K562 (cell line): ENCODE results near the gene VPS35L. TPM values are rescaled to one million over a fixed set of nuclear protein-coding genes. Genes with fewer than 3 reads are reported as not detected.

Source experiments
- ATAC-seq: fragments of 200-7000 bp; cut with Tn5 transposase; 3 replicates; pipeline ENCODE4 v1.9.1; 2020; ENCODE audit warnings: moderate library complexity
- BruUV-seq: library from RNA; stranded (reverse); fragments of 400-500 nt; replicated peaks from 2 replicates; lab custom pipeline; 2021; lab: Mats Ljungman, UMichigan
- CTCF ChIA-PET: fragments of 300-600 bp; formaldehyde crosslinking; extraction: SDS; loops from one replicate; lab custom pipeline; 2021; ENCODE audit warnings: low intra/inter-chr PET ratio; lab: Yijun Ruan, JAX
- POLR2A ChIA-PET: fragments of 300-600, 350-650 bp; sonication (Branson Sonifier 250); formaldehyde crosslinking; extraction: SDS; loops from one replicate; lab custom pipeline; 2021; ENCODE audit warnings: antibody characterized with exemption, inconsistent platforms; lab: Yijun Ruan, JAX
- DNase-seq, 4 experiments: peaks; one replicate each; pipeline versions ENCODE4 v3.0.0 to v3.0.0-alpha.2; 2011 to 2018; ENCODE audit warnings: low spot score in 3 of 4, mixed read lengths in 3 of 4; ENCODE audit errors: extremely low read depth in 1 of 4
- FAIRE-seq: peaks from 2 replicates; lab custom pipeline; 2011; peaks lifted over from hg19 to GRCh38; lab: Jason Lieb, UNC
- H2AFZ ChIP-seq: 2 replicates; pipeline ENCODE4 v1.6.0; 2011; ENCODE audit warnings: low read depth, low read length, control low read depth, inconsistent platforms
- H3K27ac ChIP-seq: fragments of 200-600 bp; 3 replicates; pipeline ENCODE4 v1.8.0; 2011; ENCODE audit warnings: low read depth, mild to moderate bottlenecking, control low read depth, inconsistent platforms, low read length, moderate library complexity, mixed read lengths; ENCODE audit errors: extremely low read depth
- H3K27me3 ChIP-seq, 2 experiments: fragments of 300-600 bp in 1 of 2; 2 replicates in 1 of 2; 3 replicates in 1 of 2; pipeline versions ENCODE4 v1.6.0 to v1.8.0; 2011; ENCODE audit warnings: inconsistent platforms in 2 of 2, low read length in 2 of 2, mild to moderate bottlenecking in 1 of 2, mixed read lengths in 1 of 2, moderate library complexity in 1 of 2; ENCODE audit not compliant: control insufficient read depth in 2 of 2, insufficient read depth in 2 of 2
- H3K36me3 ChIP-seq: fragments of 300-600 bp; 3 replicates; pipeline ENCODE4 v1.8.0; 2011; ENCODE audit warnings: mild to moderate bottlenecking, low read length, inconsistent platforms; ENCODE audit not compliant: control insufficient read depth, insufficient read depth
- H3K4me1 ChIP-seq, 2 experiments: fragments of 200-600 bp in 1 of 2; replicated peaks in 1 of 2; 2 replicates in 1 of 2; 3 replicates in 1 of 2; pipeline versions ENCODE4 v1.5.1 to v1.8.0; 2011; ENCODE audit warnings: inconsistent platforms in 2 of 2, low read length in 2 of 2, mild to moderate bottlenecking in 1 of 2, mixed read lengths in 1 of 2, moderate library complexity in 1 of 2; ENCODE audit not compliant: control insufficient read depth in 2 of 2, insufficient read depth in 2 of 2
- H3K4me2 ChIP-seq: 2 replicates; pipeline ENCODE4 v1.6.1; 2011; ENCODE audit warnings: low read length, control low read depth, inconsistent platforms, mixed read lengths; ENCODE audit not compliant: insufficient read depth
- H3K4me3 ChIP-seq: fragments of 200-600 bp; sonication (generic), shearing (Covaris generic); 2 replicates; pipeline ENCODE4 v1.5.1; 2016; ENCODE audit warnings: control low read depth, inconsistent platforms
- H3K79me2 ChIP-seq: fragments of 200-600 bp; 3 replicates; pipeline ENCODE4 v1.8.0; 2011; ENCODE audit warnings: low read length, inconsistent platforms; ENCODE audit not compliant: control insufficient read depth, insufficient read depth
- H3K9ac ChIP-seq, 2 experiments: 2 replicates each; pipeline versions ENCODE4 v1.6.0 to v1.6.1; 2011; ENCODE audit warnings: low read depth in 2 of 2, low read length in 2 of 2, control low read depth in 1 of 2, inconsistent platforms in 1 of 2, mild to moderate bottlenecking in 1 of 2, mixed read lengths in 1 of 2; ENCODE audit not compliant: insufficient read depth in 1 of 2
- H3K9me1 ChIP-seq: one replicate; pipeline ENCODE4 v1.6.0; 2011; ENCODE audit warnings: inconsistent platforms, mild to moderate bottlenecking, low read length, moderate library complexity; ENCODE audit not compliant: control insufficient read depth, insufficient read depth
- H3K9me3 ChIP-seq: replicated peaks from 2 replicates; pipeline ENCODE4 v1.5.1; 2011; ENCODE audit warnings: low read depth, low read length, inconsistent platforms; ENCODE audit not compliant: control insufficient read depth, insufficient read depth
- H4K20me1 ChIP-seq: replicated peaks from 2 replicates; pipeline ENCODE4 v1.6.1; 2011; ENCODE audit warnings: low read length, inconsistent platforms, mixed read lengths; ENCODE audit not compliant: control insufficient read depth, insufficient read depth
- ELF4 ChIP-seq: fragments of 450-650 bp; formaldehyde crosslinking; IDR thresholded peaks from 2 replicates; pipeline ENCODE4 v1.4.0; 2022; ENCODE audit warnings: missing genetic modification characterization
- ETV6 ChIP-seq, 3 experiments: fragments of 150-350 bp in 1 of 3; sonication (generic) in 1 of 3; formaldehyde crosslinking in 1 of 3; IDR thresholded peaks; 2 replicates each; pipeline versions ENCODE4 v1.6.1 to v1.8.0; 2014 to 2022; ENCODE audit warnings: borderline replicate concordance in 2 of 3, low read depth in 2 of 3, antibody characterized with exemption in 1 of 3, low read length in 1 of 3, mild to moderate bottlenecking in 1 of 3, missing genetic modification reagents in 1 of 3
- JUND ChIP-seq, 2 experiments: IDR thresholded peaks; 2 replicates in 1 of 2; 3 replicates in 1 of 2; pipeline ENCODE4 v1.6.1; 2011; ENCODE audit warnings: borderline replicate concordance in 2 of 2, low read depth in 2 of 2, low read length in 2 of 2, improper control_type of control experiment in 1 of 2, missing biosample characterization in 1 of 2, missing genetic modification characterization in 1 of 2, missing genetic modification reagents in 1 of 2
- KLF1 ChIP-seq: fragments of 450-650 bp; IDR thresholded peaks from 2 replicates; pipeline ENCODE4 v1.6.1; 2016; ENCODE audit warnings: missing genetic modification characterization, missing compliant biosample characterization
- NFRKB ChIP-seq: fragments of 450-650 bp; IDR thresholded peaks from 2 replicates; pipeline ENCODE4 v1.6.1; 2016; ENCODE audit warnings: low read depth
- RBM17 ChIP-seq: fragments of 200-400 bp; formaldehyde crosslinking; IDR thresholded peaks from 2 replicates; pipeline ENCODE4 v1.6.1; 2017; ENCODE audit warnings: low read depth, mild to moderate bottlenecking, low read length, borderline replicate concordance
- SLC30A9 ChIP-seq: fragments of 250-450 bp; sonication (Bioruptor Pico); IDR thresholded peaks from 2 replicates; pipeline ENCODE4 v1.8.0; 2022; ENCODE audit warnings: mild to moderate bottlenecking, moderate library complexity
- TEAD1 ChIP-seq, 2 experiments: fragments of 450-650 bp in 1 of 2; sonication (generic) in 1 of 2; formaldehyde crosslinking; IDR thresholded peaks; 2 replicates each; pipeline versions ENCODE4 v1.4.0 to v1.8.0; 2020 to 2022; ENCODE audit warnings: mild to moderate bottlenecking in 2 of 2, missing genetic modification reagents in 1 of 2
- XRCC3 ChIP-seq: fragments of 450-650 bp; IDR thresholded peaks from 2 replicates; pipeline ENCODE4 v1.6.1; 2017; ENCODE audit warnings: mild to moderate bottlenecking, moderate library complexity
- ZNF133 ChIP-seq: fragments of 250-450 bp; sonication (Bioruptor Pico); IDR thresholded peaks from 2 replicates; pipeline ENCODE4 v1.4.0; 2020; ENCODE audit warnings: mild to moderate bottlenecking
- ZNF140 ChIP-seq: fragments of 250-450 bp; sonication (Bioruptor Pico); IDR thresholded peaks from 2 replicates; pipeline ENCODE4 v1.8.0; 2021; ENCODE audit warnings: moderate library complexity, mild to moderate bottlenecking, inconsistent platforms
- ZNF766 ChIP-seq: fragments of 200-800 bp; sonication (Bioruptor generic); conservative IDR thresholded peaks from 2 replicates; pipeline ENCODE4 v1.6.1; 2016; ENCODE audit warnings: missing genetic modification characterization, missing compliant biosample characterization
- WGBS: fragments of 100-300 bp; shearing (Covaris generic); methylation state at CpG from one replicate; pipeline ENCODE4 v1.1.6; 2016; ENCODE audit warnings: low coverage, mixed read lengths; ENCODE audit not compliant: insufficient coverage; ENCODE audit errors: missing lambda C conversion rate; 5-methylcytosine and 5-hydroxymethylcytosine counted together
- in situ Hi-C: fragments of 300-500 bp; cut with MboI; formaldehyde crosslinking; loops from 4 replicates; pipeline ENCODE4 v1.15.0; 2018; ENCODE audit warnings: inconsistent platforms, mixed read lengths
- intact Hi-C: fragments of 100-400 bp; cut with micrococcal nuclease; formaldehyde crosslinking; loops from 2 replicates; pipeline ENCODE4 v1.14.2; 2022
- polyA plus RNA-seq, 8 experiments: library from polyadenylated mRNA; depleted of rRNA in 4 of 8; stranded (reverse) in 5 of 8; unstranded in 3 of 8; fragments of >200 nt; fragmentation: Nextera tagmentation in 2 of 8; fragmentation: Illumina TruSeq in 1 of 8; extraction: Ambion mirVana in 2 of 8; extraction: Trizol in 1 of 8; gene quantifications; 2 replicates each; pipeline versions ENCODE4 v1.2.1 to v1.2.3, GENCODE V29; 2011 to 2014; ENCODE audit warnings: inconsistent platforms in 1 of 8, missing spikeins in 1 of 8
- total RNA-seq, 7 experiments: library from RNA; depleted of rRNA in 6 of 7; stranded (reverse); fragments of >200 nt in 6 of 7; fragmentation: Illumina TruSeq in 2 of 7; extraction: Trizol in 2 of 7; gene quantifications; 2 replicates each; pipeline versions ENCODE4 v1.2.1 to v1.2.3, GENCODE V29; 2011 to 2021; ENCODE audit warnings: low replicate concordance in 1 of 7
- TF ChIP-seq, protein P1 (sequence below): sonication (generic); formaldehyde crosslinking; IDR thresholded peaks from 2 replicates; pipeline ENCODE4 v1.8.1; 2022; ENCODE audit warnings: missing genetic modification reagents

VPS35L gene
- total and polyA plus RNA-seq, 9 of the 15 experiments (the other 6 are each of a cell fraction or from before 2014, with no cell fraction given) = 10.2 to 30.4 (median 20.1) TPM

DNA sequence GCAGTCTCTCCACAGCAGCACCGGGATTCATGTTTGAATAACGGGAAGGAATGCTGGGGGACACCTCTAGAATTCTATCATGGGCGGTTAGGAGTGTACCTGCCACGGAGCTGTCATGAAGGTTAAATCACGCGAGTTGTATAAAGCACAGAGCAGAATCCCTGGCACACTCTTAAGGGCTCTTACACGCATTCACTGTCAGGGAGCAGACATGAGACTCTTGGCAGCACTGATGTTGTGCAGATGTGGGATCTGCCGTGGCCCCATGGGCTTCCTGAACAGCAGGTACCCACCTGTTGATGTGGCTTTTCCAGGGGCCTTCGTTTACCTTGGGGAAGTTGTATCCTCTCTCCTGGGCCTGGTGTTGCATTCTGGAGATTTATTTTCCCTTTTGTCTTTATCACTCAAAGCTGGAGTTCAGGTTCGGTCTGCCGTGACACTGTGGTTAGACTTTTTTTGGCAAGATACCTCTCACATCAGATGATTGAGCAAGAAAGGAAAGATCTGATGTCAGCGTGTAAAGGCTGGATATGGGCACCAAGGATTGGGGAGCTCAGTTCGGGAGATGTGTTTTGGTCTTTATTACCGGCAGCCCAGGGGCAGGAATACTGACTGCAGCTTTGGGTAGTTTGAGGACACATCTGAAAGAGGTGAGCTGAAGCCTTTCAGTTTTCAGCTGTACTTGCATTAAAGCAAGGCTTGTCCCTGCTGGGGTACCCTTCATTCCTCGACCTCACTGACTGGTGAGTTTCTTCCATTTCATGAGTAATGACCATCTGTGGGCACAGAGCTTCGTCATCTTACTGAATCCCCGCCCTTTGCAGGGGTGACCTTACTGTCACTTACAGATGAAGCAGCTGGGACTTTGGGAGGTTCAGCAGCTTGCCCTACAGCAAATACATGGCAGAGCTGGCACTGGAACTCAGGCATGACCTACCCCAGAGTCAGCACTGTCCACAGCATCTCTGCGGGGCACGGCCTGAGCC is 143.3 kb downstream of the VPS35L start:
- ATAC-seq = no peak
- 80% methylated on average over 18 of the region's 19 CpGs for WGBS
- BruUV-seq = no TSS peak
- H3K9me1 ChIP-seq = no peaks in the 10 kb centered on the region
- in situ Hi-C loops (no loop called here), intact Hi-C loops (no loop called here)
- H3K36me3 ChIP-seq = peaks cover 56% of the 10 kb centered on the region
- no peaks in the 10 kb centered on the region for H3K9me3 ChIP-seq
- peaks cover 6 to 9% of the 10 kb centered on the region in 2 experiments; a peak in 4 of 5 replicates for H3K4me1 ChIP-seq
- no peaks in the 10 kb centered on the region; the same call in 2 of the 3 replicates for H3K79me2 ChIP-seq
- ChIA-PET POLR2A (interaction anchor here (0.6 to 2.1 kb wide), 3 partner anchors 8 to 256 kb away, joined by 3 to 11 read pairs (median 4); no protein-coding TSS in a partner anchor), CTCF (no interaction called here)
- no peak overlapping the region for H3K27ac ChIP-seq
- peaks cover 11% of the 10 kb centered on the region; the same call in 1 of the 2 replicates for H4K20me1 ChIP-seq
- no peaks in the 10 kb centered on the region for H3K27me3 ChIP-seq
- FAIRE-seq = no peak
- no peak overlapping the region for H3K4me2 ChIP-seq
- H3K4me3 ChIP-seq = no peak overlapping the region
- no peak overlapping the region for H3K9ac ChIP-seq
- no peak overlapping the region for H2AFZ ChIP-seq
- DNase-seq = no peak
- TF ChIP-seq, protein P1, sequence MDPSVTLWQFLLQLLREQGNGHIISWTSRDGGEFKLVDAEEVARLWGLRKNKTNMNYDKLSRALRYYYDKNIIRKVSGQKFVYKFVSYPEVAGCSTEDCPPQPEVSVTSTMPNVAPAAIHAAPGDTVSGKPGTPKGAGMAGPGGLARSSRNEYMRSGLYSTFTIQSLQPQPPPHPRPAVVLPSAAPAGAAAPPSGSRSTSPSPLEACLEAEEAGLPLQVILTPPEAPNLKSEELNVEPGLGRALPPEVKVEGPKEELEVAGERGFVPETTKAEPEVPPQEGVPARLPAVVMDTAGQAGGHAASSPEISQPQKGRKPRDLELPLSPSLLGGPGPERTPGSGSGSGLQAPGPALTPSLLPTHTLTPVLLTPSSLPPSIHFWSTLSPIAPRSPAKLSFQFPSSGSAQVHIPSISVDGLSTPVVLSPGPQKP (CRISPR knock-in tag) = no peak
- no peak for TF ChIP-seq KLF1 (tag)
- TF ChIP-seq TEAD1 (CRISPR knock-in tag; IDR thresholded peaks at IDR 0.05) = no peak
- no peak for TF ChIP-seq XRCC3
- no peak for TF ChIP-seq ETV6 (IDR thresholded peaks at IDR 0.05; ENCODE audit: borderline replicate concordance in 1 of 2, low read depth in 2 of 2, low read length in 1 of 2)
- no peak for TF ChIP-seq ETV6 (CRISPR knock-in tag; IDR thresholded peaks at IDR 0.05; ENCODE audit: borderline replicate concordance)
- no peak for TF ChIP-seq SLC30A9 (CRISPR knock-in tag)
- TF ChIP-seq ELF4 (CRISPR knock-in tag) = no peak
- no peak for TF ChIP-seq NFRKB
- no peak for TF ChIP-seq RBM17
- no peak for TF ChIP-seq ZNF133
- no peak for TF ChIP-seq JUND (IDR thresholded peaks at IDR 0.05; ENCODE audit: borderline replicate concordance, low read depth, low read length)
- TF ChIP-seq JUND (tag; IDR thresholded peaks at IDR 0.05; ENCODE audit: borderline replicate concordance, low read depth, low read length) = no peak
- TF ChIP-seq ZNF140 (CRISPR knock-in tag) = no peak
- no peak for TF ChIP-seq ZNF766
